HFF-Myc (cell line): ENCODE results near the gene NUP188.
"Not testable (repeated sequence)": the region's sequence is repeated elsewhere in the genome, so short reads cannot be mapped to it uniquely, and the experiment has no call there.

Experiments used
- DNase-seq: peaks from one replicate; pipeline ENCODE4 v3.0.0-alpha.2; 2011; ENCODE audit warnings: low read depth; ENCODE audit errors: extremely low read depth
- H3K4me3 ChIP-seq: replicated peaks from 2 replicates; pipeline ENCODE4 v1.5.1; 2011; ENCODE audit warnings: low read depth, mild to moderate bottlenecking, control low read depth, low read length
- CTCF ChIP-seq: IDR thresholded peaks from 2 replicates; pipeline ENCODE4 v1.5.1; 2012; ENCODE audit warnings: mild to moderate bottlenecking, low read depth, low read length, control low read depth; ENCODE audit errors: missing control alignments

Gene NUP188

GRCh38 chr9:129001504-129002325, 54.2 kb downstream of the NUP188 start:
- no peak overlapping the region for H3K4me3 ChIP-seq
- no peak for TF ChIP-seq CTCF
- DNase-seq, result no peak

DNA sequence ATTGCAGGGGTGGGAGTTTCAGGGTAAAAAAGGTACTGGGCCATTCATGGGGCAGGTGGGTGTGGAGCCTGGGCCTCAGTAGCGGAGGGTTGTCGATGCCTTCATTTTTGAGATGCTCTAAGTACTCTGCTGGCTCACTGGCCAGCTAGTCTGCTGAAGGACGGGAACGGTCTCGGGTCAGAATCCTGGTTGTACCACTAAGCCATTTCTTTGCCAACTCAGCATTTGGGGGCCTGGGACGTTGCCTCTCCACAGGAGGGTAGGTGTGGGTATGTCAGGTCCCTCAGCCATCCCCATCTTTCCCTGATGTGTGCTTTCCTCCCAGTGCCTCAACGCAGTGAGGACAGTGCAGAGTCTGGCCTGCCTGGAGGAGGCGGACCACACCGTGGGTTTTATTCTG, 55.5 kb downstream of the NUP188 start:
- no peak overlapping the region for H3K4me3 ChIP-seq
- DNase-seq, result no peak
- TF ChIP-seq CTCF, result no peak

GRCh38 chr9:129004173-129004572, 56.7 kb downstream of the NUP188 start:
- DNase-seq, H3K4me3 ChIP-seq: not testable (repeated sequence)

- no peak overlapping the region for H3K4me3 ChIP-seq
- TF ChIP-seq CTCF, result no peak
- no peak for DNase-seq
Observed at GRCh38 chr9:129005336-129005997, 58.0 kb downstream of the NUP188 start.

- peak; percentile 94 for TF ChIP-seq CTCF
- no peak overlapping the region for H3K4me3 ChIP-seq
- peak; percentile 48 for DNase-seq
Observed at GRCh38 chr9:129006328-129007034, 59.0 kb downstream of the NUP188 start.

DNA sequence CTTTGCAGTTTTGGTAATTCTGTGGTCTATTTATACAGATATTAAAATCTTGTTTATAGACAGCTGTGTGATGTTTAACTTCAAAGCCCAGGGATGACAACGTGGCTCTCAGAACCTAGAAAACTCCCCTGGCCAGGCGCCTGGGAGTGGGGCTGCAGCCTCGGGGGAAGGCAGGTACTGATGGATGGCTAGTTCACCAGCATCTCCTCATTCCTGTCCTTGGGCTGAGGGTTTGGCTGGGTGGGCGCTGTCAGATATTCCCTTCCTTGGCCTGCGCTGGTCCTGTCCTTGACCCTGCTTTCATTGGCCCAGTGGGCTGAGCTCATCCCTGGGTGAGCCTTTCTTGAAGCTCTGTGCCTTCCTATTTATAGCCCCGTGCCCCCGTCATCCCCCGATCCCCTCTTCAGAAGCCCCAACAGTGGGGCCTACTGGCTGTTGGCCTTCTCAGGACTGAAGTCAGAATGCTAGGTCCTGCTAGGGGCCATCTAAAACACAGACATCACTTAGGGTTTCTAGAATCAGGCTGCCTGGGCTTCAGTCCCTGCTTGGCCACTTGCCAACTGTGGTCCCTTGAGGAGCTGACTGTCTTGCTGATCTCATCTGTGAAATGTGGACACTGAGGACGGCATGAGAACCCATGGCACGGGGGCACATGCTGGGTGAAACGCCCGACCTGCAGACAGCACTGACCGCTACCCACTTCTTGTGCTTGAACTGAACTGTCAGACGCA, 59.7 kb downstream of the NUP188 start:
- DNase-seq, result no peak

More for the DNA sequence above, 59.7 kb downstream of the NUP188 start:
- TF ChIP-seq CTCF, result no peak
- H3K4me3 ChIP-seq, result no peak overlapping the region
